ENCODE results near the gene NBR1. TPM values are rescaled to one million over a fixed set of nuclear protein-coding genes. Genes with fewer than 3 reads are reported as not detected.

The NBR1 gene
- total and polyA plus RNA-seq, 12 donors, result 28.5 to 120 (median 103) TPM

DNA sequence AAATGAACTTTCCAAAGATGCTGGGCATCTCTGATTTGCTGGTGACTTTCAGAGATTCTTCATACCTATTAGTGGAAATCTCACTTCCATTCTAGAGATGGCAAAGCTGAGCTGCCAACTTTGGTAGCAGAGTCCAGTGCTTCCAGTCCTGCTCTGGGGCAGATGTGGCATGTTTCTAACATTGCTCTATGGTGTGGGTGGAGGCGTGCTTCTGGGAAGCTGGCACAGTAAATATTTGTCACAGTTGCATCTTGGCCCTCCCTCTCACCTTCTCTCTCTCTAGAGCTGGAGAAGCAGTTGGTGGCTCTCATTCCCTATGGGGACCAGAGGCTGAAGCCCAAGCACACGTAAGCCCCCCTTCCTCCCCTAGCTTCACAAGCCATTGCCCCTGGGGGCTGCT, 42.5 kb downstream of the NBR1 start:
- ATAC-seq (no peak), DNase-seq (no peak)
- H3K9me3 ChIP-seq, result no peaks in the 10 kb centered on the region
- intact Hi-C loops (cut with DNase I), result loop anchor here in 3 of 10 donors (5.0 to 10.0 kb wide), 3 partner anchors 36 to 119 kb away; no protein-coding TSS in a partner anchor
- H3K27ac ChIP-seq, result peak overlapping the region in 1 of 10 donors; percentile 90
- H3K4me3 ChIP-seq, result peak overlapping the region in 2 of 10 donors; percentile 67 to 70
- 91 to 100% methylated on average over 2 of the region's 2 CpGs for WGBS, 2 donors
- H3K4me1 ChIP-seq, result peaks cover 0 to 33% (median 20%) of the 10 kb centered on the region in 9 donors
- TF ChIP-seq, protein P1, sequence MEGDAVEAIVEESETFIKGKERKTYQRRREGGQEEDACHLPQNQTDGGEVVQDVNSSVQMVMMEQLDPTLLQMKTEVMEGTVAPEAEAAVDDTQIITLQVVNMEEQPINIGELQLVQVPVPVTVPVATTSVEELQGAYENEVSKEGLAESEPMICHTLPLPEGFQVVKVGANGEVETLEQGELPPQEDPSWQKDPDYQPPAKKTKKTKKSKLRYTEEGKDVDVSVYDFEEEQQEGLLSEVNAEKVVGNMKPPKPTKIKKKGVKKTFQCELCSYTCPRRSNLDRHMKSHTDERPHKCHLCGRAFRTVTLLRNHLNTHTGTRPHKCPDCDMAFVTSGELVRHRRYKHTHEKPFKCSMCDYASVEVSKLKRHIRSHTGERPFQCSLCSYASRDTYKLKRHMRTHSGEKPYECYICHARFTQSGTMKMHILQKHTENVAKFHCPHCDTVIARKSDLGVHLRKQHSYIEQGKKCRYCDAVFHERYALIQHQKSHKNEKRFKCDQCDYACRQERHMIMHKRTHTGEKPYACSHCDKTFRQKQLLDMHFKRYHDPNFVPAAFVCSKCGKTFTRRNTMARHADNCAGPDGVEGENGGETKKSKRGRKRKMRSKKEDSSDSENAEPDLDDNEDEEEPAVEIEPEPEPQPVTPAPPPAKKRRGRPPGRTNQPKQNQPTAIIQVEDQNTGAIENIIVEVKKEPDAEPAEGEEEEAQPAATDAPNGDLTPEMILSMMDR (IDR thresholded peaks at IDR 0.05), result no peak
- peaks cover 0 to 80% (median 17%) of the 10 kb centered on the region in 9 donors for H3K36me3 ChIP-seq
- H3K27me3 ChIP-seq, result no peaks in the 10 kb centered on the region

DNA sequence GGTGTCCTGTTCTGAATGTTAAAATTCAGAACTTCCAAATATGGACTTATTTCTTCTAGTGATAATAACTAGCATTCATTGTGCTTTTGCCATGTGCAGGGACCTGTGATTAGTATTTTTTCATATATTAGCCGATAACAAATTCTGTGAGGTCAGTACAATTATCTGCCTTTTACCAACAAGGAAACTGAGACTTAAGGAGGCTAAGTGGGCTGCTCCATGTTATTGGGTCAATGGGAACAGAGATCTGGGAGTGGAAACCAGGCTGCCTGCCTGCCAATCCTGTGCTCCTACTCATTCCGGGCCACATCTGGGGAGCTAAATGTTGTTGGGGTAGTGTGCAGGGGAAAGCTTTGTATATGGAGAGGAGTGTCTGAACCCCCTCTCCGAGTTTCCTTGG, 44.3 kb downstream of the NBR1 start:
- peaks cover 0 to 77% (median 6%) of the 10 kb centered on the region in 9 donors for H3K36me3 ChIP-seq
- intact Hi-C loops (cut with DNase I), result loop anchor here in 1 of 10 donors (10.0 kb wide), 1 partner anchor 99 kb away; no protein-coding TSS in a partner anchor
- WGBS, 2 donors, result 89 to 91% methylated on average over 3 of the region's 3 CpGs
- DNase-seq (no peak), ATAC-seq (no peak)
- TF ChIP-seq, protein P1 (IDR thresholded peaks at IDR 0.05), result no peak
- no peak overlapping the region for H3K4me3 ChIP-seq
- no peaks in the 10 kb centered on the region for H3K27me3 ChIP-seq
- no peak overlapping the region for H3K27ac ChIP-seq
- H3K9me3 ChIP-seq, result no peaks in the 10 kb centered on the region
- peaks cover 0 to 33% (median 20%) of the 10 kb centered on the region in 9 donors for H3K4me1 ChIP-seq

DNA sequence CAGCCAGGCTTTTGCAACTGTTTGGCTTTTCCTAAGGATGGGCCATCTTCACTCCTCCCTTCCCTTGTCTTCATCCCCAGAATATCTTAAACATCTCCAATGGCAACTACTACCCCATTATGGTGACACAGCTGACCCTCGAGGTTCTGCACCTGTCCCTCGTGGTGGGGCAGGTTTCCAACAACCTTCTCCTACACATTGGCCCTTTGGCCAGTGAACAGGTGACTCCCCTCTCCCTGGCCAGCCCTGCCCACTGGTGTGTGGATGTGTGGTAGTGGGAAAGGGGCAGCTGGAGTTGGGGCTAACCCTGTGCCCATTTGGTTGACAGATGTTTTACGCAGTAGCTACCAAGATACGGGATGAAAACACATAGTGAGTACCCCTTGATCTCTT, 45.4 kb downstream of the NBR1 start:
- peaks cover 0 to 76% (median 6%) of the 10 kb centered on the region in 9 donors for H3K36me3 ChIP-seq
- H3K27ac ChIP-seq, result no peak overlapping the region
- intact Hi-C loops (cut with DNase I), result loop anchor here in 1 of 10 donors (10.0 kb wide), 1 partner anchor 98 kb away; no protein-coding TSS in a partner anchor
- H3K27me3 ChIP-seq, result no peaks in the 10 kb centered on the region
- no peak for ATAC-seq
- 94 to 97% methylated on average over 4 of the region's 4 CpGs for WGBS, 2 donors
- peaks cover 0 to 22% (median 12%) of the 10 kb centered on the region in 9 donors for H3K4me1 ChIP-seq
- no peak overlapping the region for H3K4me3 ChIP-seq
- TF ChIP-seq, protein P1 (IDR thresholded peaks at IDR 0.05), result no peak
- H3K9me3 ChIP-seq, result no peaks in the 10 kb centered on the region
- no peak for DNase-seq

DNA sequence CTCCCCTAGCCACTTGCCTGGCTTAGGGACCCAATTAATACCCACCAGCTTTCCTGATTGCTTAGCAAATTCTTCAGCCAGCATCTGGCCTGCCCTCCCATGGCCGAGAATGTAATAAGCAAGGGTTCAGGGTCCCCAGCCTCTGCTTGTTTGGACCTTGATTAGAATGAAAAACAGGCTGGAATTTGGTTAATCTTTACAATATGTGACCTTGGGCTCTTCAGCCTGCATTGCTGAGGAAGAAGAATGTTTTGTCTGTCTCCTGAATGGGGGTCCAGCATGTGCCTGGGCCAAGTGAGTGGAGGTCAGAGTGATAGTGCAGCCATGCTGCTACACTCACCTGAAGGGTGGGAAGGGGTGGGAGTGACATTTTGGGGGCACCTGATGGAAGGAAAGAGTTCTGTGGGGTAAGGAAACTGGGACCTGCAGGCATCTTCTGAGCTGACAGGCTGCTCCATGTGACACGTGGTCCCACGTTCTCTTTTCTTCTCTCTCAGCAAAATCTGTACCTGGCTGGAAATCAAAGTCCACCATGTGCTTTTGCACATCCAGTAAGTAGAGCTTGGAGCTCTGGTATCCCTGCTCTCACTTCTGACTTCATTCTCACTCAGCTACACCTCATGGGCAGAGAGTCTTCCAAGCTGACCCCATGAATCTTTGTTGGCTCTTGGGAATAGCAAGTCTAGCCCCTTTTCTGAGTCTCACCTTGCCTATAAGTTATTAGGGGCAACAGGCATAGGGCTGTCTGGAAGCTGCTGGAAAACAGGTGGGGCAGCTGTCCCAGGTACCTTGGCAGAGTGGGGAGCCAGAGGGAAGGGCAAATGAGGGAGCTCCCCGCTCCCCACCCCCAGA, 46.0 kb downstream of the NBR1 start:
- no peaks in the 10 kb centered on the region for H3K27me3 ChIP-seq
- H3K9me3 ChIP-seq, result no peaks in the 10 kb centered on the region
- H3K36me3 ChIP-seq, result peaks cover 0 to 82% (median 6%) of the 10 kb centered on the region in 9 donors
- H3K27ac ChIP-seq, result no peak overlapping the region
- intact Hi-C loops (cut with DNase I), result loop anchor here in 1 of 10 donors (10.0 kb wide), 1 partner anchor 98 kb away; no protein-coding TSS in a partner anchor
- DNase-seq, result no peak
- no peak for ATAC-seq
- peaks cover 0 to 20% (median 11%) of the 10 kb centered on the region in 9 donors for H3K4me1 ChIP-seq
- H3K4me3 ChIP-seq, result no peak overlapping the region
- TF ChIP-seq, protein P1 (IDR thresholded peaks at IDR 0.05), result no peak
- WGBS, 2 donors, result 96 to 98% methylated on average over 4 of the region's 4 CpGs

All from heart right ventricle (tissue), 16 donors.